GM15510 (cell line): ENCODE results near the gene OR5K2.

Source experiments
- POLR2A ChIP-seq: IDR thresholded peaks from 3 replicates; pipeline ENCODE4 v1.6.1; 2011; ENCODE audit warnings: borderline replicate concordance; ENCODE audit not compliant: insufficient read length; ENCODE audit errors: extremely low read depth

OR5K2 gene

GRCh38 chr3:98497381-98497780, at the start of gene OR5K2:
TSS of gene OR5K2 (plus strand) at chr3:98497681. CDS start at chr3:98497681, 0 bp downstream.
- no peak for TF ChIP-seq POLR2A

GRCh38 chr3:98449606-98450193, 47.8 kb upstream of the OR5K2 start:
- TF ChIP-seq POLR2A, result no peak

- no peak for TF ChIP-seq POLR2A
Observed at GRCh38 chr3:98450372-98450771, 47.1 kb upstream of the OR5K2 start.

GRCh38 chr3:98453827-98454226, 43.7 kb upstream of the OR5K2 start:
- no peak for TF ChIP-seq POLR2A

GRCh38 chr3:98454929-98455328, 42.6 kb upstream of the OR5K2 start:
- TF ChIP-seq POLR2A, result no peak

GRCh38 chr3:98457543-98457942, 39.9 kb upstream of the OR5K2 start:
- no peak for TF ChIP-seq POLR2A

- no peak for TF ChIP-seq POLR2A
Observed at GRCh38 chr3:98460220-98460619, 37.3 kb upstream of the OR5K2 start.

GRCh38 chr3:98462901-98463300, 34.6 kb upstream of the OR5K2 start, which contains the start of gene OR5K1:
TSS of gene OR5K1 (plus strand) at chr3:98463201. CDS start at chr3:98469577, 6,376 bp downstream.
- TF ChIP-seq POLR2A, result no peak

- no peak for TF ChIP-seq POLR2A
Observed at GRCh38 chr3:98482717-98483482, 14.6 kb upstream of the OR5K2 start.

GRCh38 chr3:98483626-98484025, 13.9 kb upstream of the OR5K2 start:
- no peak for TF ChIP-seq POLR2A

- TF ChIP-seq POLR2A, result no peak
Observed at GRCh38 chr3:98500019-98500418, 2.5 kb downstream of the OR5K2 start.

GRCh38 chr3:98501270-98501669, 3.8 kb downstream of the OR5K2 start:
- TF ChIP-seq POLR2A, result no peak

- TF ChIP-seq POLR2A, result no peak
Observed at GRCh38 chr3:98501863-98502576, 4.5 kb downstream of the OR5K2 start.

GRCh38 chr3:98504539-98504938, 7.1 kb downstream of the OR5K2 start:
- TF ChIP-seq POLR2A, result no peak

- no peak for TF ChIP-seq POLR2A
Observed at GRCh38 chr3:98508582-98508981, 11.1 kb downstream of the OR5K2 start.
